Neuron (in vitro differentiated cells): ENCODE results near the gene SVIP.

Experiments
- H2AFZ ChIP-seq: one replicate; pipeline ENCODE4 v1.6.1; 2013; ENCODE audit warnings: low read depth, mild to moderate bottlenecking, inconsistent platforms, low read length, moderate library complexity
- H3K27me3 ChIP-seq: one replicate; pipeline ENCODE4 v1.6.1; 2013; ENCODE audit warnings: low read length; ENCODE audit not compliant: insufficient read depth
- H3K36me3 ChIP-seq: one replicate; pipeline ENCODE4 v1.6.1; 2013; ENCODE audit warnings: low read length; ENCODE audit not compliant: insufficient read depth
- H3K4me1 ChIP-seq: one replicate; pipeline ENCODE4 v1.6.1; 2013; ENCODE audit warnings: low read length; ENCODE audit not compliant: insufficient read depth
- H3K4me3 ChIP-seq: 2 replicates; pipeline ENCODE4 v1.5.1; 2013; ENCODE audit warnings: mild to moderate bottlenecking, low read length, moderate library complexity
- H3K9me3 ChIP-seq: one replicate; pipeline ENCODE4 v1.6.1; 2013; ENCODE audit warnings: low read length

SVIP gene

GRCh38 chr11:22785251-22785650, 44.4 kb downstream of the SVIP start:
- Histone ChIP-seq H3K9me3 (peaks cover 4% of the 10 kb centered on the region), H3K4me1 (peaks cover 23% of the 10 kb centered on the region), H3K36me3 (no peaks in the 10 kb centered on the region), H3K27me3 (no peaks in the 10 kb centered on the region), H3K4me3 (no peak overlapping the region), H2AFZ (no peak overlapping the region)

DNA sequence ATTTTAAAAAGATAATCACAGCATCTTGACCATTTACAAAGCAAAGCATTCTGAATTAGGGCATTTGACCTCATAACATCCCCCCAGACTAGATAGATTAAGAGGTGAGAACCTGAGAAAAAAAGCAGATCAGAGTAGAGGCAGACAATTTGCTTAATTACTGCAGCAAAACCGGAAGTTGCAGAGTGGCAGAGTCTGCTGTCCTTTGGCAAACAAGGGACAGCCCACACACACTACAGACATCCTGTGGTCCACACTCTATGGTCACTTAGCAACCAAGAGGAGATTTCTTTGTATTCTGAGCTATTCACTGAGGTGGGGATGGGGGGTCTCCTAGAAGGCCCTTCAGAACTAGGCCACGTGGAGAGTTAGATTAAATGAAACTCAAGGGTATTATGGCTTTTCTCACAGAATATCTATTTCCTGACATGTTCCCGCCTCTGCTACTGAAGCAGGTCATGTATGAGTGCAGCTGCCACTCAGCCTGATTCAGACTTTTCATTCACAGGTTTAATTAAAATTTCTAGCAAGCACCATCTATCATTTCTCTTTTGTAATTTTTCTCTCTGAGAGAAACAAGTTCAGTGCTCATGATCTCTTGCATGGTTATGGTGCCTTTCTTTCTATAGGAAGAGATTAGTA, 48.5 kb downstream of the SVIP start:
- Histone ChIP-seq H3K9me3 (peaks cover 4% of the 10 kb centered on the region), H3K36me3 (no peaks in the 10 kb centered on the region), H3K4me1 (peaks cover 23% of the 10 kb centered on the region), H3K27me3 (no peaks in the 10 kb centered on the region), H2AFZ (no peak overlapping the region), H3K4me3 (no peak overlapping the region)

DNA sequence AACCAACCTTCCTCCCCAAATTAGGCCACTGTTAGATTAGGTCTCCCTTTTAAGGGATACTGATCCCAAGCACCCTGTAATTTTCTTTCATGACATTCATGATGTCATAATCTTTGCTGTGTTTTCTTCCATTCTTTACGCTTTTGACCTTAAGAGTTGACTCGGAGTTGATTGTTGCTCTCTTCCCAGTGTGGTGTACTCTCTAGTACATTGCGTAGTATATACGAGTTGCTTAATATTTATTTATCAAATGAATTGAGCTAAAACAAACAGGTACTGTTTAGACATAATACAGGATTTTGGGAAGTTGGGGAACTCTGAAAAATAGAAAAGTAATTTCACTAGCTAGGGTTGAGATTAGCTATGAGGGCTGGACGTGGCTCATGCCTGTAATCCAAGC, 49.8 kb downstream of the SVIP start:
- H3K4me1 ChIP-seq: peaks cover 16% of the 10 kb centered on the region
- no peak overlapping the region for H3K4me3 ChIP-seq
- H3K9me3 ChIP-seq: peaks cover 4% of the 10 kb centered on the region
- H3K36me3 ChIP-seq: no peaks in the 10 kb centered on the region
- H3K27me3 ChIP-seq: no peaks in the 10 kb centered on the region
- H2AFZ ChIP-seq: no peak overlapping the region

DNA sequence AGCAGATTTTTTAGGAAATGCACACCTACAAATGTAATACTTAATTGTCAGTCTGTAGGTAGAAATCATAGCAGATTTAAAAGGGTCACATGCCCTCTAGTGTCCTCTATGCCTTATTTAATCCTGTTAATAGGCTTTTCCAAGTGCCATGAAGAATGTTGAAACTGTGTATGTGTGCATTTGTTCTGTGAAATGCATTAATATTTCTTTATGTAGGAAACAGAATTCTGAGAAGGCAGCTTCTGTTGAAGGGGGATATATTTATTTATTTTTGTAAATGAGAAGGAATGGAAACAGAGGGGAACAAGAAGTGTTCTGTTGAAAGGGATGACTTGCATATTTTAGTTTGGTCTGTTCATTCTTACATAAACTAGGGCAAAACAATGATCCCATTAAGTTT, 51.0 kb downstream of the SVIP start:
- peaks cover 14% of the 10 kb centered on the region for H3K4me1 ChIP-seq
- peaks cover under 1% of the 10 kb centered on the region for H3K9me3 ChIP-seq
- H3K27me3 ChIP-seq: no peaks in the 10 kb centered on the region
- no peaks in the 10 kb centered on the region for H3K36me3 ChIP-seq
- H3K4me3 ChIP-seq: no peak overlapping the region
- H2AFZ ChIP-seq: no peak overlapping the region

- Histone ChIP-seq H3K27me3 (no peaks in the 10 kb centered on the region), H3K36me3 (no peaks in the 10 kb centered on the region), H3K4me1 (no peaks in the 10 kb centered on the region), H2AFZ (no peak overlapping the region), H3K4me3 (no peak overlapping the region), H3K9me3 (no peaks in the 10 kb centered on the region)
Observed at GRCh38 chr11:22775248-22775647, 54.4 kb downstream of the SVIP start.

DNA sequence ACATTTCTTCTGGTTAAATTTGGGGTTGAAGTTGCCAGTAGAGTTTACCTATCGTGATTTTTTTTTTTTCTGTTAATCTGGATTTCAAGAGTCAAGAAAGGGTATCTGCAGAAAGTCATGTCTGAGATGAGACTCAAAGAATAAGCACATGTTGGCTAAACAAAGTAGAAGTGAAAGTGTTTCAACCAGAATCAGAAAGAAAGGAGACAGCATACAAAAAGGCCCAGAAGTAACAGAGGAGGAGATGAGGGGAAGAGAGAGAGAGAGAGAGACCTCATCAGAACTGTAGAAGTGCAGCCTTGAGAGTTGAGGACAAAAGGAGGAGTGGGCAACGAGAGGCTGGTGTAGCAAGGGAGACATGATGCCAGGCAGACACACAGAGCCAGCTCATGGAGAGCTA, 54.9 kb downstream of the SVIP start:
- Histone ChIP-seq H3K27me3 (no peaks in the 10 kb centered on the region), H3K4me1 (no peaks in the 10 kb centered on the region), H3K4me3 (no peak overlapping the region), H3K36me3 (no peaks in the 10 kb centered on the region), H2AFZ (no peak overlapping the region), H3K9me3 (no peaks in the 10 kb centered on the region)

DNA sequence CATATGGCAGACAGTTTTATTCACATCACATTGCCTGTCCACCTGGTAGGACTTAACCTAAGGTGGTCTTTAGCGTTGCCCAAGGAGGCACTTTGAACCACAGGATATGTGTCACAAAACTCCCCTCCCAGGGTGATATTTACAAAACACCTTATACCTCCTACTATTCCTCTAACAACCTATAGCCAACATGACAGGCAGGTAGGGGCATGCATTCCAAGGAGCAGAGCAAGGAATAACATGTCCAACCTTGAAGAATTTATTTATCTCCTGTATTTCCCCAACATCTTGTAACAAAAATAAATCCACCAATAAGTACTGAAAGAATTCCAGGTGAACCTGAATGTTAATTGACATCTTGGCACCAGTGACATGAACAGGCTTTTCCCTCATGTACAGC, 60.5 kb downstream of the SVIP start:
- H3K9me3 ChIP-seq: no peaks in the 10 kb centered on the region
- no peak overlapping the region for H2AFZ ChIP-seq
- no peaks in the 10 kb centered on the region for H3K4me1 ChIP-seq
- no peaks in the 10 kb centered on the region for H3K27me3 ChIP-seq
- H3K36me3 ChIP-seq: no peaks in the 10 kb centered on the region
- no peak overlapping the region for H3K4me3 ChIP-seq
